ENCODE data around the gene AIG1. TPM values are rescaled to one million over a fixed set of nuclear protein-coding genes. Genes with fewer than 3 reads are reported as not detected.

AIG1 gene
- total RNA-seq, 8 experiments from 2014 or later: 21.8 to 73.5 (median 29.5) TPM

- no peak overlapping the region for H3K4me3 ChIP-seq
- H3K4me1 ChIP-seq (replicated peaks in 1 of 2): no peaks in the 10 kb centered on the region
- 67 to 100% (median 95%) methylated on average over 1 of the region's 1 CpG; no CpG with 5 or more reads in 6 of the 10 experiments for WGBS, 10 experiments
- H3K27ac ChIP-seq: no peak overlapping the region
- no peak for ATAC-seq (replicated peaks in 6 of 8)
- in situ Hi-C loops (cut with MboI; ENCODE audit: low pct_unique_long_range_greater_than_20kb in 2 of 9, low sequenced_read_pairs in 9 of 9, unreplicated experiment in 9 of 9): no loop called here
These were observed 89.6 kb downstream of the AIG1 start for GRCh38 chr6:143150281-143150680.

DNA sequence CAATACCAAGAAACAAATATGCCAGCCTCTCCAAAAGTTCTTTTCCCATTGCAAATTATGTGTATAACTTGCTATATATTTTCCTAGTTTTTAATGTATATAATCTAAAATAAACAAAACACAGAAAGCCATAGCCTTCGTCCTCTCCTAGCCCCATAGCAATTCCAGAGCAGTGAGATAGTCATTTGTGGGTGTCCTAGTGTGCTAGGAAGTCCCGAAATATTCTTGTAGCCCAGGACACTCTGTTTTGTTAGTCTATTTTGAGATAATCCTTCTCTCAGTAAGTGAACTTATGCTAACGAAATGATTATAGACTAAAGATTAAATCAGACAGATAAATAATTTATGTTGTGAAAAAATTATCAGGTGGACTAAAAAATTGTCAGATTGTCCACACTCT, 90.7 kb downstream of the AIG1 start:
- H3K4me1 ChIP-seq (replicated peaks in 1 of 2): no peaks in the 10 kb centered on the region
- ATAC-seq (replicated peaks in 6 of 8): no peak
- 60 to 100% (median 89%) methylated on average over 1 to 3 of the region's 3 CpGs; no CpG with 5 or more reads in 1 of the 10 experiments for WGBS, 10 experiments
- no peak overlapping the region for H3K27ac ChIP-seq
- in situ Hi-C loops (cut with MboI; ENCODE audit: low pct_unique_long_range_greater_than_20kb in 2 of 9, low sequenced_read_pairs in 9 of 9, unreplicated experiment in 9 of 9): no loop called here
- H3K4me3 ChIP-seq: no peak overlapping the region

DNA sequence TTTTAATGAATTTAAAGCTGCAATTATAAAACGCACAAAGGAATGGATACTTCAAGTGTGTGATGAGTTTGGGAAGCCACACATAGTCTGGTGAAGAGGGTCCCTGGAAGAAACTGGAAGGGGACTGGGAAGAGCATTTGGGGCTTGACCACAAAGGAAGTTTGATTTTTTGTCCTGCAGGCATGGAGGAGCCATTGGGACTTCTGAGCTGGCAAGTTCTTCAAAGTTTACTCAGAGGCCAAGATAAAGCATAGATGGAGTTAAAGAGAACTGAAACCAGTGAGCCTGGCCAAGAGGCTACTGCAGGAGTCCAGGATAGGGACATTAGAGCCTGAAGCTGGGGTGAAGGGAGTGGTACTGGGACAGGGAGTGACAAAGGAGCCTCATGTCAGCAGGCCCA, 95.0 kb downstream of the AIG1 start:
- H3K27ac ChIP-seq: no peak overlapping the region
- ATAC-seq (replicated peaks in 6 of 8): no peak
- in situ Hi-C loops (cut with MboI; ENCODE audit: low pct_unique_long_range_greater_than_20kb in 2 of 9, low sequenced_read_pairs in 9 of 9, unreplicated experiment in 9 of 9): no loop called here
- H3K4me1 ChIP-seq (replicated peaks in 1 of 2): no peaks in the 10 kb centered on the region
- 86 to 100% (median 100%) methylated on average over 1 of the region's 1 CpG; no CpG with 5 or more reads in 4 of the 10 experiments for WGBS, 10 experiments
- H3K4me3 ChIP-seq: no peak overlapping the region

DNA sequence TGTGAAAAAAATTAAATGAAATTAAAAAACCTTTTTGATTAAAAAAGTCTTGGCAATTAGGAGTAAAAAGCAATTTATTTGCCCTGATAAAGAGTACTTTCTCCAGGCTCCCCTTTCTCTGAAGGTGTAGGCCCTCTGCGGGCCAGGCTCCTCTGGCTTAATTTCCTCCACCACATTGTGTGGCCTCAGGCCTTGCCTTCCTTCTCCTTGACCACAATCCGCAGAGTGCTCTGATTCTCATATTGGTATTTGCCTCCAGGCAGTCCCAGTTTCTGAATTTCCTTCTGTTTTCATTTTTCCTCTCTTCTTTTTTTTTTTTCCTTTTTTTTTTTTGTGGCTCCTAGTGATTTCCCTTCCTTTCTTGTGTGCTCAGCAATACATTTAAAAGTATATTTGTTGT, 96.4 kb downstream of the AIG1 start:
- H3K27ac ChIP-seq: no peak overlapping the region
- no peak overlapping the region for H3K4me3 ChIP-seq
- in situ Hi-C loops (cut with MboI; ENCODE audit: low pct_unique_long_range_greater_than_20kb in 2 of 9, low sequenced_read_pairs in 9 of 9, unreplicated experiment in 9 of 9): no loop called here
- WGBS, 10 experiments: 8 to 88% (median 54%) methylated on average over 1 to 2 of the region's 2 CpGs; no CpG with 5 or more reads in 1 of the 10 experiments
- ATAC-seq (replicated peaks in 6 of 8): peak in 3 of 8 experiments; percentile 26 to 47 (median 46)
- H3K4me1 ChIP-seq (replicated peaks in 1 of 2): no peaks in the 10 kb centered on the region

DNA sequence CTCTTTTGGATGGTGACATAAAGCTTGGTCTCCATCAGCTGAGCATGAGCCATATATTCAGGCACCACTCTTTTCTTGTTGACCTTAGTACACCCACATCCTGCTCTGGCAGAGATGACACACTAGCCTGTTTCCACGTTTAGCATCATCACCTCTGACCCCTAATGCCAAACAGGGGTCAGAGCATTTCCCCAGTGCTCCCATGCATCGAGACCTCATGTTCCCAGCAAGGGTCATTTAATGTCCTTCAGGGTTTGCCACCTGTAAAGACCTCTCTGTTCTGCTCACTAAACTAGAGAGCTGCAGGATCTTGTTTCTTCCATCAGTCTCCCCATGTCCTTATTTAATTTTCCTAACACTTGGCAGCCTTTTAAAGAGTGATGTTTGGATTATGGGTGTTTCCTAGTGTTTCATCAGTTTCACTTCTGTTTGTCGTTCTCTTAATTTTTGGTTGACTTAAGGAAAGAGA, 97.5 kb downstream of the AIG1 start:
- H3K4me3 ChIP-seq: no peak overlapping the region
- H3K27ac ChIP-seq: no peak overlapping the region
- no peaks in the 10 kb centered on the region for H3K4me1 ChIP-seq (replicated peaks in 1 of 2)
- peak in 1 of 8 experiments; percentile 29 for ATAC-seq (replicated peaks in 6 of 8)
- WGBS, 10 experiments: 39 to 100% (median 67%) methylated on average over 1 to 3 of the region's 3 CpGs; no CpG with 5 or more reads in 2 of the 10 experiments
- in situ Hi-C loops (cut with MboI; ENCODE audit: low pct_unique_long_range_greater_than_20kb in 2 of 9, low sequenced_read_pairs in 9 of 9, unreplicated experiment in 9 of 9): no loop called here

DNA sequence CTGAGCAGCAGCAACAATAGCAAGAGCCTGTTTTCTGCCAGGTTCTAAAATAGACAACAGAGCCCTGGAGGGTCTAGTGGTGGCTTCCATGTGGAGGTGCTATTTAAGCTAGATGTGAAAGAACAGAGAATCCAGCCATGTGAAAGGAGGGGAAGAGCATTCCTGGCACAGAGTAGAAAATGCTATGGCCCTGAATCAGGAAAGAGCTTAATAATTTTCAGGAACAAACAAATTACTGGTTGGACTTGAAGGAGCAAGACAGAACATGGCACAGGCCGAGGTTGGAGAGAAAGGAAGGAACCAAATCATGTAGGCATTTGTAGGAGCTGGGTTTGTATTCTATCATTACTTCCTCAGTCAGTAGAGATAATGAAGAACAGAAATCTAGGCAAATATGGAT, 98.3 kb downstream of the AIG1 start:
- H3K4me1 ChIP-seq (replicated peaks in 1 of 2): no peaks in the 10 kb centered on the region
- H3K27ac ChIP-seq: no peak overlapping the region
- in situ Hi-C loops (cut with MboI; ENCODE audit: low pct_unique_long_range_greater_than_20kb in 2 of 9, low sequenced_read_pairs in 9 of 9, unreplicated experiment in 9 of 9): no loop called here
- no peak for ATAC-seq (replicated peaks in 6 of 8)
- no peak overlapping the region for H3K4me3 ChIP-seq
- WGBS, 10 experiments: 33 to 100% (median 90%) methylated on average over 1 of the region's 1 CpG

- no peak overlapping the region for H3K4me3 ChIP-seq
- no peak overlapping the region for H3K27ac ChIP-seq
- ATAC-seq (replicated peaks in 6 of 8): no peak
- in situ Hi-C loops (cut with MboI; ENCODE audit: low pct_unique_long_range_greater_than_20kb in 2 of 9, low sequenced_read_pairs in 9 of 9, unreplicated experiment in 9 of 9): no loop called here
- 20 to 83% (median 62%) methylated on average over 1 of the region's 1 CpG; no CpG with 5 or more reads in 2 of the 10 experiments for WGBS, 10 experiments
- no peaks in the 10 kb centered on the region for H3K4me1 ChIP-seq (replicated peaks in 1 of 2)
These were observed 99.3 kb downstream of the AIG1 start for GRCh38 chr6:143160015-143160414.

DNA sequence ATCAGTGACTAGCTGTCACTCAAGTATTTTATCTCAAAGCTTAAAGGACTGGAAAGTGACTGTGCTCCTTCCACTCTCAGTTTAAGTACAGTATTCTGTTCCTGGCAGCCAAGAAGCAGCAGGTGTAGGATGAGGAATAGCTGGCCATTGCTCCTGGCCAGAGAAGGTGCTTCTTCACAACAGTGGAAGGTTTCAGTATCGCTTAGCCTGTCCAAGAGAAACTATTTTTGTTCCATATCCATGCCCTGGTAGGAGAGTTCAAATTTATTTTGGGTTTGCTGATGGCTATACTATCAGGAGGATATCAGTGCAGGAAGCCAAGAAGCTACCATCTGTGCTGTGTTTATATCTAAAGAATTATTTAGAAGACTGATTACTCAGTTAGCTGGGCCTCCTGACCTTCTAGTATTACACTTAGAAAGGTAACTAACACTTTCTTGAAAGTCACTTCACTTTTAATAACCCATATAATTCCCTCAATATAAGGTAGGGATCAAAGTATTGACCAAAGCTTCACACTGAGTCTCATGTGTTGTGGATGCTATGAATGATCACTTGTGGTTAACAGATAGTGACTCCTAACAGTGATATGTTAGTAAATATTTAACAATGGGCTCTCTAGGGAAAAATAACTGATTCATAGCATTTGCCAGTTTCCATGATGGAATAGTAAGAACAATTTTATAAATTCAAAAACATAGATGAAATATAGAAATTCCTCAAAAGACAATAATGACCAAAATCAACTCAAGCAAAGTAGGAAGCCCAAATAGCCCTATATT, 99.9 kb downstream of the AIG1 start:
- in situ Hi-C loops (cut with MboI; ENCODE audit: low pct_unique_long_range_greater_than_20kb in 2 of 9, low sequenced_read_pairs in 9 of 9, unreplicated experiment in 9 of 9): no loop called here

GRCh38 chr6:143163621-143164020, 102.9 kb downstream of the AIG1 start:
- in situ Hi-C loops (cut with MboI; ENCODE audit: low pct_unique_long_range_greater_than_20kb in 2 of 9, low sequenced_read_pairs in 9 of 9, unreplicated experiment in 9 of 9): no loop called here
- Histone ChIP-seq H3K4me1 (replicated peaks in 1 of 2) (no peaks in the 10 kb centered on the region), H3K4me3 (no peak overlapping the region), H3K27ac (no peak overlapping the region)
- no peak for ATAC-seq (replicated peaks in 6 of 8)
- WGBS, 10 experiments: 20 to 100% (median 67%) methylated on average over 1 of the region's 1 CpG; no CpG with 5 or more reads in 4 of the 10 experiments

More for the DNA sequence above, 99.9 kb downstream of the AIG1 start:
- Histone ChIP-seq H3K4me3 (no peak overlapping the region), H3K27ac (no peak overlapping the region), H3K4me1 (replicated peaks in 1 of 2) (no peaks in the 10 kb centered on the region)
- no peak for ATAC-seq (replicated peaks in 6 of 8)
- WGBS, 10 experiments: 78 to 100% (median 100%) methylated on average over 1 of the region's 1 CpG; no CpG with 5 or more reads in 2 of the 10 experiments

DNA sequence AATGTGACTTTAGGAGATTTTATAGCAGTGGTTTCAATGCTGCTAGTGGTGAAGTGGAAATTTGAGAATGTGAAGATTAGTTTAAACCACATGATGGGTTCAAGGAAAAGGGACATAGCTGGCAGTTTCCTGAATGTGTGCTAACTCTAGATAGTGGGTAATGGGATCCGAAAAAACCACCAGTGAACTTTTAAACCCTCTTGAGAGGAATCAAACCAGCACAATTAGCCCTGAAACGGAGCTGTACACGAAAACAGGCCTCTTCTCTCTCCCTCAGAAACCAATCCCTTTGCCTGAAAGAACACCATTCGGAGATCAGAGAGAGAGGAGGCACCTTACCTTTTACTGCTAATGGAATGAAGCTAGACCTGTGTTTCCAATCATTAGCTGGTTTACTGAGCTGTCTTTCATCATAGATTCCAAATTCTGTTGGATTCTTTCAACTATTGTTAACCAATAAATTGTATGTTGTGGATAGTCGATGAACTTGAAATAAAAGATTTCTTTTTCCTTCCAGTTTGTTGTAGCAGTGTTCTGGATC, 103.9 kb downstream of the AIG1 start:
- H3K4me3 ChIP-seq: no peak overlapping the region
- no peak for ATAC-seq (replicated peaks in 6 of 8)
- H3K27ac ChIP-seq: no peak overlapping the region
- H3K4me1 ChIP-seq (replicated peaks in 1 of 2): no peaks in the 10 kb centered on the region
- in situ Hi-C loops (cut with MboI; ENCODE audit: low pct_unique_long_range_greater_than_20kb in 2 of 9, low sequenced_read_pairs in 9 of 9, unreplicated experiment in 9 of 9): no loop called here
- WGBS, 10 experiments: 58 to 100% (median 85%) methylated on average over 1 to 5 of the region's 5 CpGs; no CpG with 5 or more reads in 1 of the 10 experiments

- Histone ChIP-seq H3K4me3 (no peak overlapping the region), H3K27ac (no peak overlapping the region), H3K4me1 (replicated peaks in 1 of 2) (no peaks in the 10 kb centered on the region)
- WGBS, 10 experiments: 85 to 100% (median 93%) methylated on average over 1 to 6 of the region's 6 CpGs; no CpG with 5 or more reads in 1 of the 10 experiments
- in situ Hi-C loops (cut with MboI; ENCODE audit: low pct_unique_long_range_greater_than_20kb in 2 of 9, low sequenced_read_pairs in 9 of 9, unreplicated experiment in 9 of 9): no loop called here
- ATAC-seq (replicated peaks in 6 of 8): no peak
These were observed 104.7 kb downstream of the AIG1 start for GRCh38 chr6:143165315-143165855.

- no peak for ATAC-seq (replicated peaks in 6 of 8)
- Histone ChIP-seq H3K4me3 (no peak overlapping the region), H3K27ac (no peak overlapping the region), H3K4me1 (replicated peaks in 1 of 2) (no peaks in the 10 kb centered on the region)
- 69 to 98% (median 88%) methylated on average over 1 to 5 of the region's 5 CpGs; no CpG with 5 or more reads in 2 of the 10 experiments for WGBS, 10 experiments
- in situ Hi-C loops (cut with MboI; ENCODE audit: low pct_unique_long_range_greater_than_20kb in 2 of 9, low sequenced_read_pairs in 9 of 9, unreplicated experiment in 9 of 9): no loop called here
These were observed 105.6 kb downstream of the AIG1 start for GRCh38 chr6:143166247-143166695.

DNA sequence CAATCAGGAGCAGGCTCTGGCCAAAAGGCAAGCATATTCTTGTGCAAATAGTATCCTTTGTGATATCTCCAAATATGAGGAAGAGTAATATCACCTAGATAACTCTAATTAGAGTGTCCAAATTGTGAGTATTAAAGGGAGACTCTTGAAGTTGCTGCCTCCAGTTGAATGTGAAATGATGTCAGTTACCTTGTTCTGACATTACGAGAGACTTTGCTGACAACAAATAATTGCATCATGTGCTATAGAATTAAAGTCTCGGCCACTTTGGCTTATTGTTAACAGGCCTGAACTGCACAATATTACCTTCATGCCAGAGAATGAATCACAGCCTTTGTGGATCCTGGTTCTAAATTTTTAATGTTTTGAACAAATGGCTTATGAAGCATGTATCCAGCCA, 106.5 kb downstream of the AIG1 start:
- ATAC-seq (replicated peaks in 6 of 8): peak in 2 of 8 experiments; percentile 41 to 60
- WGBS, 10 experiments: 0 to 100% (median 71%) methylated on average over 1 to 2 of the region's 2 CpGs; no CpG with 5 or more reads in 3 of the 10 experiments
- H3K4me1 ChIP-seq (replicated peaks in 1 of 2): no peaks in the 10 kb centered on the region
- in situ Hi-C loops (cut with MboI; ENCODE audit: low pct_unique_long_range_greater_than_20kb in 2 of 9, low sequenced_read_pairs in 9 of 9, unreplicated experiment in 9 of 9): no loop called here
- H3K4me3 ChIP-seq: no peak overlapping the region
- no peak overlapping the region for H3K27ac ChIP-seq

Measured in motor neuron (in vitro differentiated cells).